Cardiac muscle cell (in vitro differentiated cells and primary cell): ENCODE data around the gene HYCC2. TPM values are rescaled to one million over a fixed set of nuclear protein-coding genes. Genes with fewer than 3 reads are reported as not detected.
"Not testable (repeated sequence)": the region's sequence is repeated elsewhere in the genome, so short reads cannot be mapped to it uniquely, and the experiment has no call there.

Source experiments
- DNase-seq, 2 donors: peaks; one replicate each; pipeline versions ENCODE4 v3.0.0 to v3.0.0-alpha.2; 2010 to 2017; ENCODE audit warnings: low read depth in 1 of 2, low spot score in 1 of 2
- H3K27ac ChIP-seq: fragments of 200-600 bp; sonication (generic); 2 replicates; pipeline ENCODE4 v1.5.1; 2016
- H3K27me3 ChIP-seq: fragments of 200-600 bp; sonication (generic); 2 replicates; pipeline ENCODE4 v1.6.0; 2016; ENCODE audit warnings: control low read depth
- H3K36me3 ChIP-seq: fragments of 200-600 bp; sonication (generic); 2 replicates; pipeline ENCODE4 v1.5.1; 2016; ENCODE audit warnings: control low read depth
- H3K4me1 ChIP-seq: fragments of 200-600 bp; sonication (generic); 2 replicates; pipeline ENCODE4 v1.8.1; 2017; ENCODE audit warnings: low read depth, mild to moderate bottlenecking, mixed run types
- H3K4me3 ChIP-seq: fragments of 200-600 bp; sonication (generic); 2 replicates; pipeline ENCODE4 v1.5.1; 2016; ENCODE audit warnings: mild to moderate bottlenecking
- H3K9me3 ChIP-seq: fragments of 200-600 bp; sonication (generic); 2 replicates; pipeline ENCODE4 v1.5.1; 2017; ENCODE audit warnings: low read depth, mild to moderate bottlenecking, control low read depth
- CTCF ChIP-seq: IDR thresholded peaks from 2 replicates; pipeline ENCODE4 v1.5.1; 2012; ENCODE audit warnings: low read depth, mild to moderate bottlenecking, low read length
- polyA plus RNA-seq: library from polyadenylated mRNA; unstranded; fragments of >200 nt; fragmentation: Nextera tagmentation; extraction: Ambion mirVana; gene quantifications from 2 replicates; pipeline ENCODE4 v1.2.1, GENCODE V29; 2016
- total RNA-seq: library from RNA; depleted of rRNA; stranded (reverse); fragments of >200 nt; gene quantifications from 2 replicates; pipeline ENCODE4 v1.2.3, GENCODE V29; 2016

The HYCC2 gene
- total RNA-seq (3.1 and 7.0 TPM in 2 replicates), polyA plus RNA-seq (6.1 and 9.2 TPM in 2 replicates)

- H3K4me3 ChIP-seq: peak within 1 kb of the TSS; percentile 82
- TF ChIP-seq CTCF: peak; percentile 16
- DNase-seq: peak; percentile 94 to 95
Measured at GRCh38 chr2:201071479-201072200, at the start of gene HYCC2, which contains the start of gene NDUFB3. Gene HYCC2, minus strand, starts transcription at chr2:201071671. Its CDS starts 47,662 bp downstream, at chr2:201024009. Gene NDUFB3, plus strand, starts transcription at chr2:201072001. Its CDS starts 6,882 bp downstream, at chr2:201078883.

GRCh38 chr2:201118961-201119854 is 47.7 kb upstream of the HYCC2 start:
- peak; percentile 25 to 59 for DNase-seq
- no peaks in the 10 kb centered on the region for H3K9me3 ChIP-seq
- peak overlapping the region; percentile 29 for H3K4me3 ChIP-seq
- TF ChIP-seq CTCF: no peak
- peak overlapping the region; percentile 63 for H3K27ac ChIP-seq
- no peaks in the 10 kb centered on the region for H3K4me1 ChIP-seq
- no peaks in the 10 kb centered on the region for H3K27me3 ChIP-seq
- no peaks in the 10 kb centered on the region for H3K36me3 ChIP-seq

More at GRCh38 chr2:201071479-201072200, at the start of gene HYCC2, which contains the start of gene NDUFB3:
- Histone ChIP-seq H3K4me1 (peaks cover 23% of the 10 kb centered on the region), H3K9me3 (no peaks in the 10 kb centered on the region), H3K36me3 (no peaks in the 10 kb centered on the region), H3K27me3 (no peaks in the 10 kb centered on the region), H3K27ac (peak within 1 kb of the TSS; percentile 95)

- peak; percentile 51 to 87 for DNase-seq
- Histone ChIP-seq H3K4me1 (no peaks in the 10 kb centered on the region), H3K27ac (peak overlapping the region; percentile 63), H3K27me3 (no peaks in the 10 kb centered on the region), H3K4me3 (peak overlapping the region; percentile 29), H3K36me3 (no peaks in the 10 kb centered on the region), H3K9me3 (no peaks in the 10 kb centered on the region)
- peak; percentile 60 for TF ChIP-seq CTCF
Measured at GRCh38 chr2:201118121-201118960, 46.9 kb upstream of the HYCC2 start.

GRCh38 chr2:201117735-201118094 is 46.2 kb upstream of the HYCC2 start:
- not testable (repeated sequence) for H3K4me3 ChIP-seq, H3K4me1 ChIP-seq, H3K9me3 ChIP-seq, H3K27me3 ChIP-seq, H3K27ac ChIP-seq, H3K36me3 ChIP-seq, DNase-seq

GRCh38 chr2:201116959-201117734 is 45.7 kb upstream of the HYCC2 start:
- Histone ChIP-seq H3K27me3 (no peaks in the 10 kb centered on the region), H3K9me3 (no peaks in the 10 kb centered on the region), H3K27ac (no peak overlapping the region), H3K36me3 (no peaks in the 10 kb centered on the region), H3K4me1 (no peaks in the 10 kb centered on the region), H3K4me3 (peak overlapping the region; percentile 29)
- peak; percentile 40 for TF ChIP-seq CTCF
- DNase-seq: peak in 1 of 2 donors; percentile 91
